Colon (tissue), 2 donors: ENCODE measurements around the gene PSPC1.
"Not testable (repeated sequence)": the region's sequence is repeated elsewhere in the genome, so short reads cannot be mapped to it uniquely, and the experiment has no call there.

Source experiments
- FAIRE-seq: peaks from 2 replicates; lab custom pipeline; 2012; peaks lifted over from hg19 to GRCh38; lab: Jason Lieb, UNC
- donor health status: control.
- donor health status: control.

PSPC1 gene

GRCh38 chr13:19782727-19783682 is at the start of gene PSPC1:
Gene PSPC1 (minus strand): TSS chr13:19782945. CDS start chr13:19782757, 188 bp downstream.
- peak; percentile 38 for FAIRE-seq

GRCh38 chr13:19822673-19823072 is 39.9 kb upstream of the PSPC1 start:
- FAIRE-seq = no peak

- FAIRE-seq = no peak
Observed at GRCh38 chr13:19818223-19818842, 35.6 kb upstream of the PSPC1 start.

GRCh38 chr13:19817510-19818158 is 34.9 kb upstream of the PSPC1 start:
- FAIRE-seq = no peak

GRCh38 chr13:19817106-19817505 is 34.4 kb upstream of the PSPC1 start:
- no peak for FAIRE-seq

- not testable (repeated sequence) for FAIRE-seq
Observed at GRCh38 chr13:19815842-19816241, 33.1 kb upstream of the PSPC1 start.

- FAIRE-seq = no peak
Observed at GRCh38 chr13:19810996-19811881, 28.5 kb upstream of the PSPC1 start.

- FAIRE-seq = no peak
Observed at GRCh38 chr13:19810151-19810550, 27.4 kb upstream of the PSPC1 start.

GRCh38 chr13:19805765-19806164 is 23.0 kb upstream of the PSPC1 start:
- no peak for FAIRE-seq

- FAIRE-seq = no peak
Observed at GRCh38 chr13:19795956-19796355, 13.2 kb upstream of the PSPC1 start.

- no peak for FAIRE-seq
Observed at GRCh38 chr13:19794631-19795030, 11.9 kb upstream of the PSPC1 start.

- FAIRE-seq = no peak
Observed at GRCh38 chr13:19791953-19792537, 9.3 kb upstream of the PSPC1 start.

- no peak for FAIRE-seq
Observed at GRCh38 chr13:19782049-19782726, 557 bp downstream of the PSPC1 start.

GRCh38 chr13:19781526-19781925 is 1.2 kb downstream of the PSPC1 start:
- FAIRE-seq = no peak

- FAIRE-seq = not testable (repeated sequence)
Observed at GRCh38 chr13:19780753-19781418, 1.9 kb downstream of the PSPC1 start.

GRCh38 chr13:19772306-19772705 is 10.4 kb downstream of the PSPC1 start:
- FAIRE-seq = no peak

GRCh38 chr13:19769854-19770253 is 12.9 kb downstream of the PSPC1 start:
- FAIRE-seq = no peak

GRCh38 chr13:19767966-19768365 is 14.8 kb downstream of the PSPC1 start:
- no peak for FAIRE-seq

- FAIRE-seq = no peak
Observed at GRCh38 chr13:19766591-19766990, 16.2 kb downstream of the PSPC1 start.

- FAIRE-seq = no peak
Observed at GRCh38 chr13:19764237-19764636, 18.5 kb downstream of the PSPC1 start.
